ENCODE data around the gene MAP10. TPM values are rescaled to one million over a fixed set of nuclear protein-coding genes. Genes with fewer than 3 reads are reported as not detected.
"Not testable (repeated sequence)": the region's sequence is repeated elsewhere in the genome, so short reads cannot be mapped to it uniquely, and the experiment has no call there.

The MAP10 gene
- total RNA-seq, 2 experiments from 2014 or later: 0.99 to 1.2 TPM

DNA sequence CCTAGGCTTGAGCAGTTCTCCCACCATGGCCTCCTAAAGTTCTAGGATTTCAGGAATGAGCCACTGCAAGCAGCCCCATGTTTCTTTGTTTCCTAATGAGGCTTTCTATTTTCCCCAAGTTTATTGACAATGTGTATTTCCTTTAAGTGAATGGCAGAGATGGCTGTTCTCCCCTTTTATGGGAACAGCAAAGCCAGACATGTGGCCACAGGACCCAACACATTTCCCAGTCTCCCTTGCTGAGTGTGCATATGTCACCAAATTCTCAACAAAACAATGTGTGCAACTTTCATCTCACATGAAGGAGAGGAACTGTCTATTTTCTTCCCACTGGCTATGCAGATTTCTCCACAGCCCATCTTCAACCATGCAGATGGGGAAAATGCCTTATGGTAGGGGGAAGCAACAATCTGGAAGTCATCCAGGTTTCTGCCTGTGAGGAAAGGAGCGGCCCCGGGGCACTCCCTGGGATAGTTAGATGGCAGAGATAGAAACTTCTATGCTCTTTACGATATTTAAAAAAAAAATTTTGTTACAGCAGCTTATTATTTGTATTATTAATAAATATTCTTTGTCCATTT is 28.6 kb upstream of the MAP10 start:
- no peak overlapping the region for H3K27ac Mint-ChIP-seq
- no peak overlapping the region for H3K4me3 Mint-ChIP-seq
- TF ChIP-seq, protein P1, sequence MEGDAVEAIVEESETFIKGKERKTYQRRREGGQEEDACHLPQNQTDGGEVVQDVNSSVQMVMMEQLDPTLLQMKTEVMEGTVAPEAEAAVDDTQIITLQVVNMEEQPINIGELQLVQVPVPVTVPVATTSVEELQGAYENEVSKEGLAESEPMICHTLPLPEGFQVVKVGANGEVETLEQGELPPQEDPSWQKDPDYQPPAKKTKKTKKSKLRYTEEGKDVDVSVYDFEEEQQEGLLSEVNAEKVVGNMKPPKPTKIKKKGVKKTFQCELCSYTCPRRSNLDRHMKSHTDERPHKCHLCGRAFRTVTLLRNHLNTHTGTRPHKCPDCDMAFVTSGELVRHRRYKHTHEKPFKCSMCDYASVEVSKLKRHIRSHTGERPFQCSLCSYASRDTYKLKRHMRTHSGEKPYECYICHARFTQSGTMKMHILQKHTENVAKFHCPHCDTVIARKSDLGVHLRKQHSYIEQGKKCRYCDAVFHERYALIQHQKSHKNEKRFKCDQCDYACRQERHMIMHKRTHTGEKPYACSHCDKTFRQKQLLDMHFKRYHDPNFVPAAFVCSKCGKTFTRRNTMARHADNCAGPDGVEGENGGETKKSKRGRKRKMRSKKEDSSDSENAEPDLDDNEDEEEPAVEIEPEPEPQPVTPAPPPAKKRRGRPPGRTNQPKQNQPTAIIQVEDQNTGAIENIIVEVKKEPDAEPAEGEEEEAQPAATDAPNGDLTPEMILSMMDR (IDR thresholded peaks at IDR 0.05): no peak
- Histone ChIP-seq H3K27me3 (ENCODE audit: control insufficient read depth in 1 of 2, insufficient read depth in 2 of 2, low read length in 2 of 2) (peaks cover 0 to 3% of the 10 kb centered on the region in 2 experiments), H3K36me3 (ENCODE audit: insufficient read depth, low read length) (no peaks in the 10 kb centered on the region), H3K9me3 (ENCODE audit: control insufficient read depth in 1 of 2, insufficient read depth in 1 of 2, low read length in 2 of 2) (no peaks in the 10 kb centered on the region), H3K4me3 (ENCODE audit: low read length) (no peak overlapping the region), H3K4me1 (ENCODE audit: insufficient read depth, low read length) (no peaks in the 10 kb centered on the region), H3K27ac (ENCODE audit: low read depth in 1 of 2, low read length in 2 of 2) (no peak overlapping the region)
- H3K9me3 Mint-ChIP-seq: no peaks in the 10 kb centered on the region
- H3K36me3 Mint-ChIP-seq (ENCODE audit: low read depth): no peaks in the 10 kb centered on the region
- DNase-seq (no peak), ATAC-seq (ENCODE audit: poor library complexity) (no peak)
- no peaks in the 10 kb centered on the region for H3K4me1 Mint-ChIP-seq (ENCODE audit: low read depth)
- CTCF ChIA-PET: no interaction called here
- H3K27me3 Mint-ChIP-seq: no peaks in the 10 kb centered on the region
- intact Hi-C loops (cut with DNase I, micrococcal nuclease): no loop called here
- POLR2A ChIA-PET: no interaction called here

DNA sequence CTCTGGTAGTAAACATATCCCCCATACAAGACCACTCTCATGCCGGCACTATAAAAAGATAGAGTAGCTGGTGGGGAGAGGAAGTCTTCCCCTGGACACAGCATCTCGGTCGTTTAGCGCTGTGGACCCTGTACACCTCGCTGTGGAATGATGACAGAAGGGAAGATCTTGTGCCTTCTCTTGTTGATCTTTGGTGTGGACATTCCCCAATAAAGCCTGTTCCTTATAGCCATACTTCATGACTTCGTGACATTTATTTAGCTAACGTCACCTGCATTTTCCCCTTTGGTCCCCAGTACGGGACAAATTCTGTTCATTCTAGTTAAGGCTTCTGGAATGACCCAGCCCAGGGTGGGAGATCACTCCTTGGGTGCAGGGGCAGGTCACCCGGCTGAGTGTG is 24.9 kb upstream of the MAP10 start:
- no peak overlapping the region for H3K27ac ChIP-seq (ENCODE audit: low read depth in 1 of 2, low read length in 2 of 2)
- ChIA-PET POLR2A (no interaction called here), CTCF (interaction anchor here (0.6 kb wide), 1 partner anchor 17 kb away, joined by 3 read pairs; no protein-coding TSS in a partner anchor)
- TF ChIP-seq, protein P1 (IDR thresholded peaks at IDR 0.05): no peak
- Mint-ChIP-seq H3K36me3 (ENCODE audit: low read depth) (no peaks in the 10 kb centered on the region), H3K9me3 (no peaks in the 10 kb centered on the region), H3K27me3 (no peaks in the 10 kb centered on the region), H3K27ac (no peak overlapping the region), H3K4me3 (no peak overlapping the region), H3K4me1 (ENCODE audit: low read depth) (no peaks in the 10 kb centered on the region)
- no peaks in the 10 kb centered on the region for H3K4me1 ChIP-seq (ENCODE audit: insufficient read depth, low read length)
- DNase-seq (no peak), ATAC-seq (ENCODE audit: poor library complexity) (no peak)
- H3K4me3 ChIP-seq (ENCODE audit: low read length): no peak overlapping the region
- H3K36me3 ChIP-seq (ENCODE audit: insufficient read depth, low read length): no peaks in the 10 kb centered on the region
- H3K27me3 ChIP-seq (ENCODE audit: control insufficient read depth in 1 of 2, insufficient read depth in 2 of 2, low read length in 2 of 2): no peaks in the 10 kb centered on the region
- no peaks in the 10 kb centered on the region for H3K9me3 ChIP-seq (ENCODE audit: control insufficient read depth in 1 of 2, insufficient read depth in 1 of 2, low read length in 2 of 2)
- intact Hi-C loops (cut with DNase I, micrococcal nuclease): no loop called here

DNA sequence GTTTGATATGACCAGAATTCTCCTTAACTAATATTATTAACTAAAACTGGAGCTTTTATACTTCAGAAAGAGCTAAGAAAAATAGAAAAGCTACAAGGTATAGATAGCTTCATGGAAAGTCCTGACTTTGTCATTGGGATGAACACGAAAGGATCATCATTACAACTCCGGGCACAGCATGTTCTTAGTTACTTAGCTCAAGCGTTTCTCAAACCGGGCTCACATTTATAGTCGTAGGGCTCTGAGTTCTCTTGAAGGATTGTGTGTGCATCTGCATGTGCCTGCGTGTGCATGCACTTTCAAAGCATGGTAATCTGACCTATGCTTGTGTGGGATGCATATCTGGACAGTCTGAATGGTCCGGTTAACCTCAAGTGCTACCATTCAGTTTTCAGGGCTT is 20.4 kb upstream of the MAP10 start:
- Histone ChIP-seq H3K4me3 (ENCODE audit: low read length) (no peak overlapping the region), H3K27ac (ENCODE audit: low read depth in 1 of 2, low read length in 2 of 2) (no peak overlapping the region), H3K9me3 (ENCODE audit: control insufficient read depth in 1 of 2, insufficient read depth in 1 of 2, low read length in 2 of 2) (no peaks in the 10 kb centered on the region), H3K36me3 (ENCODE audit: insufficient read depth, low read length) (no peaks in the 10 kb centered on the region), H3K27me3 (ENCODE audit: control insufficient read depth in 1 of 2, insufficient read depth in 2 of 2, low read length in 2 of 2) (no peaks in the 10 kb centered on the region), H3K4me1 (ENCODE audit: insufficient read depth, low read length) (no peaks in the 10 kb centered on the region)
- Mint-ChIP-seq H3K27me3 (no peaks in the 10 kb centered on the region), H3K36me3 (ENCODE audit: low read depth) (no peaks in the 10 kb centered on the region), H3K27ac (no peak overlapping the region), H3K4me3 (no peak overlapping the region), H3K4me1 (ENCODE audit: low read depth) (peaks cover 8% of the 10 kb centered on the region), H3K9me3 (no peaks in the 10 kb centered on the region)
- no peak for DNase-seq
- ATAC-seq (ENCODE audit: poor library complexity): no peak
- POLR2A ChIA-PET: no interaction called here
- TF ChIP-seq, protein P1 (IDR thresholded peaks at IDR 0.05): no peak
- CTCF ChIA-PET: interaction anchor here (1.0 kb wide), 1 partner anchor 18 kb away, joined by 3 read pairs; no protein-coding TSS in a partner anchor
- intact Hi-C loops (cut with DNase I, micrococcal nuclease): no loop called here

DNA sequence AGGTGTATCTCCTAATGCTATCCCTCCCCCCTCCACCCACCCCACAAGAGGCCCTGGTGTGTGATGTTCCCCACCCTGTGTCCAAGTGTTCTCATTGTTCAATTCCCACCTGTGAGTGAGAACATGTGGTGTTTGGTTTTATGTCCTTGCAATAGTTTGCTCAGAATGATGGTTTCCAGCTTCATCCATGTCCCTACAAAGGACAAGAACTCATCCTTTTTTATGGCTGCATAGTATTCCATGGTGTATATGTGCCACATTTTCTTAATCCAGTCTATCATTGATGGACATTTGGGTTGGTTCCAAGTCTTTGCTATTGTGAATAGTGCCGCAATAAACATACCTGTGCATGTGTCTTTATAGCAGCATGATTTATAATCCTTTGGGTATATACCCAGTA is 19.6 kb upstream of the MAP10 start:
- H3K9me3 Mint-ChIP-seq; H3K27me3 ChIP-seq (ENCODE audit: control insufficient read depth in 1 of 2, insufficient read depth in 2 of 2, low read length in 2 of 2); DNase-seq; H3K27ac ChIP-seq (ENCODE audit: low read depth in 1 of 2, low read length in 2 of 2); H3K4me3 ChIP-seq (ENCODE audit: low read length); H3K36me3 Mint-ChIP-seq (ENCODE audit: low read depth); H3K27me3 Mint-ChIP-seq; H3K27ac Mint-ChIP-seq; H3K9me3 ChIP-seq (ENCODE audit: control insufficient read depth in 1 of 2, insufficient read depth in 1 of 2, low read length in 2 of 2); H3K4me3 Mint-ChIP-seq; H3K36me3 ChIP-seq (ENCODE audit: insufficient read depth, low read length); H3K4me1 Mint-ChIP-seq (ENCODE audit: low read depth); intact Hi-C loops (cut with DNase I, micrococcal nuclease); POLR2A ChIA-PET; H3K4me1 ChIP-seq (ENCODE audit: insufficient read depth, low read length); ATAC-seq (ENCODE audit: poor library complexity): not testable (repeated sequence)
- CTCF ChIA-PET: interaction anchor here (1.1 kb wide), 1 partner anchor 22 kb away, joined by 3 read pairs; no protein-coding TSS in a partner anchor
